NT2/D1 (cell line): ENCODE data around the gene NTRK3.

Experiments used
- SUZ12 ChIP-seq: IDR thresholded peaks from 2 replicates; pipeline ENCODE4 v1.6.1; 2011; ENCODE audit not compliant: insufficient read length, insufficient read depth; ENCODE audit errors: extremely low read depth
- YY1 ChIP-seq: IDR thresholded peaks from 2 replicates; pipeline ENCODE4 v1.6.1; 2011; ENCODE audit not compliant: insufficient read length, insufficient read depth
- ZNF274 ChIP-seq: IDR thresholded peaks from 2 replicates; pipeline ENCODE4 v1.6.1; 2011; ENCODE audit warnings: mild to moderate bottlenecking, low read depth, low read length

- TF ChIP-seq YY1, result no peak
- no peak for TF ChIP-seq SUZ12
- no peak for TF ChIP-seq ZNF274
Observed at GRCh38 chr15:88074386-88074785, 182.2 kb downstream of the NTRK3 start.
